ENCODE measurements around the gene NOM1.
A peak's percentile ranks its signal among the peaks of the same experiment; 100 is the strongest.
"Not testable (repeated sequence)": the region's sequence is repeated elsewhere in the genome, so short reads cannot be mapped to it uniquely, and the experiment has no call there.

Gene NOM1

DNA sequence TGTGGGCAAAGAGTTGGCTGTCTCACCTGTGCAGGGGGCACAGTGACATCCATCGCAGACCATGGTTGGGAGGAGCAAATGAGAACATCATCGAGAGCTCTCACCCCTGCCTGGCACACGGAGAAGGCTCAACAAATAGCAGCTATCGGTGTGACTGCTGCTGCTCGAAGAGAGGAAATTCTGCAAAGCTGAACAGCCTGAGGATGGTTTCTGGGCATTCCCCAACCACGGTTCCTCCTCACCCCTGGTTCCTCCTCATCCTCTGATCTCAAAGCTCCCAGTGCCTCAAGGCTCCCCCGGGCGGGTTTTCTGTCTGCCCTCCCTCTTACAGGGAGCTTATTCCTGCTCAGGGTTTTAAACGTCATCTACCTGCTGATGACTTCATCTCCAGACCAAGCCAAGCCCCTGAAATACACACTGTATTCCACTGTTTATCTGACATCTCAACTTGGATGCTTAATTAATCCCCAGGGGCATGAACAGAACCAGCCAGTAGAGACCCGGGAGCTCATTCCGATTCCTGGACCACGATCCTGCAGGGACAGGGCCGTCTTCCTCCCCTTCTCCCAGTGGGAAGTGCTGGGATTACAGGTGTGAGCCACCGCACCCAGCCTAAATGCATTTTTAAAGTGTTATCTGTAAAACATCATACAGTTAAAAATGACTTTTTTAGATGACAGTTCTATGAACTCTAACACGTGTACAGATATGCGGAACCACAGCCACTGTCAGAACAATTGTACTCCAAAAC is 19.5 kb upstream of the NOM1 start:
- ChIA-PET CTCF (interaction anchor here (0.8 to 1.4 kb wide), 2 partner anchors 13 to 87 kb away, joined by 3 read pairs; no protein-coding TSS in a partner anchor), POLR2A (interaction anchor here (0.8 to 0.9 kb wide), 2 partner anchors 20 to 37 kb away, joined by 4 read pairs; partner anchors contain the start of genes LMBR1 and NOM1)
- TF ChIP-seq, protein P1, sequence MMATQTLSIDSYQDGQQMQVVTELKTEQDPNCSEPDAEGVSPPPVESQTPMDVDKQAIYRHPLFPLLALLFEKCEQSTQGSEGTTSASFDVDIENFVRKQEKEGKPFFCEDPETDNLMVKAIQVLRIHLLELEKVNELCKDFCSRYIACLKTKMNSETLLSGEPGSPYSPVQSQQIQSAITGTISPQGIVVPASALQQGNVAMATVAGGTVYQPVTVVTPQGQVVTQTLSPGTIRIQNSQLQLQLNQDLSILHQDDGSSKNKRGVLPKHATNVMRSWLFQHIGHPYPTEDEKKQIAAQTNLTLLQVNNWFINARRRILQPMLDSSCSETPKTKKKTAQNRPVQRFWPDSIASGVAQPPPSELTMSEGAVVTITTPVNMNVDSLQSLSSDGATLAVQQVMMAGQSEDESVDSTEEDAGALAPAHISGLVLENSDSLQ (IDR thresholded peaks at IDR 0.05): no peak
- TF ChIP-seq SUZ12 (IDR thresholded peaks at IDR 0.05) (no peak), ELF4 (IDR thresholded peaks at IDR 0.05) (no peak), NFRKB (IDR thresholded peaks at IDR 0.05) (no peak), HDGF (IDR thresholded peaks at IDR 0.05; ENCODE audit: borderline replicate concordance) (no peak), ZNF384 (IDR thresholded peaks at IDR 0.05) (no peak), TARDBP (IDR thresholded peaks at IDR 0.05) (no peak), BHLHE40 (IDR thresholded peaks at IDR 0.05; ENCODE audit: borderline replicate concordance) (no peak), FOXA1 (IDR thresholded peaks at IDR 0.05) (no peak), CTBP1 (IDR thresholded peaks at IDR 0.05; ENCODE audit: borderline replicate concordance) (no peak), ARNT (IDR thresholded peaks at IDR 0.05) (no peak), SP1 (IDR thresholded peaks at IDR 0.05) (no peak), LEF1 (IDR thresholded peaks at IDR 0.05; ENCODE audit: borderline replicate concordance) (no peak), FOXM1 (IDR thresholded peaks at IDR 0.05; ENCODE audit: borderline replicate concordance) (no peak), L3MBTL2 (conservative IDR thresholded peaks at IDR 0.05) (no peak), FOXK2 (IDR thresholded peaks at IDR 0.05) (no peak)
- DNase-seq (ENCODE audit: extremely low spot score): no peak

- DNase-seq (ENCODE audit: extremely low spot score): no peak
- TF ChIP-seq L3MBTL2 (conservative IDR thresholded peaks at IDR 0.05): no peak
- TF ChIP-seq, protein P1 (IDR thresholded peaks at IDR 0.05): peak; percentile 75
- ChIA-PET POLR2A (interaction anchor here (0.6 to 1.6 kb wide), 2 partner anchors 39 to 184 kb away, joined by 3 to 6 read pairs; partner anchors contain the start of gene LMBR1), CTCF (interaction anchor here (0.7 to 0.9 kb wide), 3 partner anchors 17 to 91 kb away, joined by 3 read pairs; partner anchors contain the start of gene NOM1)
These were observed 17.5 kb upstream of the NOM1 start for GRCh38 chr7:156932006-156932405.

- no peak for DNase-seq (ENCODE audit: extremely low spot score)
- ChIA-PET POLR2A (interaction anchor here (1.0 kb wide), 1 partner anchor 12 kb away, joined by 3 read pairs; no protein-coding TSS in a partner anchor), CTCF (interaction anchor here (0.7 kb wide), 1 partner anchor 9 kb away, joined by 4 read pairs; no protein-coding TSS in a partner anchor)
- TF ChIP-seq FOXM1 (IDR thresholded peaks at IDR 0.05; ENCODE audit: borderline replicate concordance) (no peak), SUZ12 (IDR thresholded peaks at IDR 0.05) (no peak), HDGF (IDR thresholded peaks at IDR 0.05; ENCODE audit: borderline replicate concordance) (no peak), L3MBTL2 (conservative IDR thresholded peaks at IDR 0.05) (no peak), CTBP1 (IDR thresholded peaks at IDR 0.05; ENCODE audit: borderline replicate concordance) (no peak), ARNT (IDR thresholded peaks at IDR 0.05) (no peak), NFRKB (IDR thresholded peaks at IDR 0.05) (no peak), LEF1 (IDR thresholded peaks at IDR 0.05; ENCODE audit: borderline replicate concordance) (no peak), BHLHE40 (IDR thresholded peaks at IDR 0.05; ENCODE audit: borderline replicate concordance) (no peak), FOXK2 (IDR thresholded peaks at IDR 0.05) (no peak), FOXA1 (IDR thresholded peaks at IDR 0.05) (no peak), ZNF384 (IDR thresholded peaks at IDR 0.05) (no peak), SP1 (IDR thresholded peaks at IDR 0.05) (no peak), TARDBP (IDR thresholded peaks at IDR 0.05) (no peak), ELF4 (IDR thresholded peaks at IDR 0.05) (no peak)
- TF ChIP-seq, protein P1 (IDR thresholded peaks at IDR 0.05): no peak
These were observed 14.3 kb upstream of the NOM1 start for GRCh38 chr7:156935250-156935649.

DNA sequence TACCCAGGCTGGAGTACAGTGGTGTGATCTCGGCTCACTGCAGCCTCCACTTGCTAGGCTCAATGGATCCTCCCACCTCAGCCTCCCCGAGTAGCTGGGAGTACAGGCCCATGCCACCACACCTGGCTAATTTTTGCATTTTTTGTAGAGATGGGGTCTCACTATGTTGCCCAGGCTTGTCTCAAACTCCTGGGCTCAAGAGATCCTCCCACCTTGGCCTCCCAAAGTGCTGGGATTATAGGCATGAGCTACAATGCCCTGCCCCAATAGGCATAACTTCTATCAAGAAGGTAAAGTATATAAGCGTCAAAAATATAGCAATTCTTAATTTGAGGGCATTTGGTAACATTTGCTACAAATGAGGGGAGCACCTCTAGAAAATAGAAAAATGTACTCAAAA is 12.7 kb upstream of the NOM1 start:
- POLR2A ChIA-PET, CTCF ChIA-PET: not testable (repeated sequence)

GRCh38 chr7:156940421-156941122 is 8.9 kb upstream of the NOM1 start:
- ChIA-PET POLR2A (no interaction called here), CTCF (no interaction called here)
- no peak for TF ChIP-seq L3MBTL2 (conservative IDR thresholded peaks at IDR 0.05)
- no peak for TF ChIP-seq SP1 (IDR thresholded peaks at IDR 0.05)
- TF ChIP-seq CTBP1 (IDR thresholded peaks at IDR 0.05; ENCODE audit: borderline replicate concordance): no peak
- TF ChIP-seq, protein P1 (IDR thresholded peaks at IDR 0.05): no peak
- no peak for TF ChIP-seq FOXM1 (IDR thresholded peaks at IDR 0.05; ENCODE audit: borderline replicate concordance)
- TF ChIP-seq LEF1 (IDR thresholded peaks at IDR 0.05; ENCODE audit: borderline replicate concordance): no peak
- TF ChIP-seq HDGF (IDR thresholded peaks at IDR 0.05; ENCODE audit: borderline replicate concordance): no peak
- no peak for TF ChIP-seq FOXK2 (IDR thresholded peaks at IDR 0.05)
- TF ChIP-seq BHLHE40 (IDR thresholded peaks at IDR 0.05; ENCODE audit: borderline replicate concordance): no peak
- TF ChIP-seq ZNF384 (IDR thresholded peaks at IDR 0.05): no peak
- no peak for TF ChIP-seq NFRKB (IDR thresholded peaks at IDR 0.05)
- TF ChIP-seq FOXA1 (IDR thresholded peaks at IDR 0.05): no peak
- TF ChIP-seq TARDBP (IDR thresholded peaks at IDR 0.05): no peak
- no peak for TF ChIP-seq ELF4 (IDR thresholded peaks at IDR 0.05)
- TF ChIP-seq ARNT (IDR thresholded peaks at IDR 0.05): no peak
- no peak for TF ChIP-seq SUZ12 (IDR thresholded peaks at IDR 0.05)
- DNase-seq (ENCODE audit: extremely low spot score): no peak

More for the DNA sequence above, 12.7 kb upstream of the NOM1 start:
- DNase-seq (ENCODE audit: extremely low spot score): not testable (repeated sequence)

All from HEK293T (cell line).